Measurements from ENCODE around the gene DEPP1.

The DEPP1 gene

GRCh38 chr10:44955413-44956070 lies 23.1 kb downstream of the DEPP1 start:
- Histone ChIP-seq H3K4me1 (ENCODE audit: control insufficient read depth in 1 of 2, insufficient read depth in 2 of 2, low read length in 2 of 2) (peaks cover 13 to 19% of the 10 kb centered on the region in 2 donors), H3K36me3 (ENCODE audit: control insufficient read depth in 1 of 2, insufficient read depth in 2 of 2, low read length in 2 of 2) (peaks cover 0 to 4% of the 10 kb centered on the region in 2 donors), H3K27me3 (ENCODE audit: low read depth, low read length) (no peaks in the 10 kb centered on the region), H3K9me3 (ENCODE audit: control insufficient read depth in 1 of 2, low read length in 2 of 2) (no peaks in the 10 kb centered on the region), H3K27ac (ENCODE audit: low read length) (no peak overlapping the region), H3K4me3 (ENCODE audit: low read depth in 1 of 2, low read length in 2 of 2) (no peak overlapping the region)

DNA sequence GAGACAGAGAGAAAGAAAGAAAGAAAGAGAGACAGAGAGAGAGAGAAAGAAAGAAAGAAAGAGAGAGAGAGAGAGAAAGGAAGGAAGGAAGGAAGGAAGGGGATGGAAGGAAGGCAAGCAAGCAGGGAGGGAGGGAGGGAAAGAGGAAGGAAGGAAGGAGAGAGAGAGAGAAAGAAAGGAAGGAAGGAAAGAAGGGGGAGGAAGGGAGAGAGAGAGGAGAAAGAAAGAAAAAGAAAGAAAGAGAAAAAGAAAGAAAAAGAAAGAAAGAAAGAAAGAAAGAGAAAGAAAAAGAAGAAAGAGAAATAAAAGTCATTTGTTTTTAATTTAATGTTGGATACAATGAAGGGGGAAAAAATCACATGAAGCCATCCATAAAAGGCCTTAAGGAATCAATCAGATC lies 23.6 kb downstream of the DEPP1 start:
- peaks cover 8 to 16% of the 10 kb centered on the region in 2 donors for H3K4me1 ChIP-seq (ENCODE audit: control insufficient read depth in 1 of 2, insufficient read depth in 2 of 2, low read length in 2 of 2)
- no peaks in the 10 kb centered on the region for H3K9me3 ChIP-seq (ENCODE audit: control insufficient read depth in 1 of 2, low read length in 2 of 2)
- peaks cover 0 to 4% of the 10 kb centered on the region in 2 donors for H3K36me3 ChIP-seq (ENCODE audit: control insufficient read depth in 1 of 2, insufficient read depth in 2 of 2, low read length in 2 of 2)
- no peak overlapping the region for H3K4me3 ChIP-seq (ENCODE audit: low read depth in 1 of 2, low read length in 2 of 2)
- H3K27ac ChIP-seq (ENCODE audit: low read length), result no peak overlapping the region
- H3K27me3 ChIP-seq (ENCODE audit: low read depth, low read length), result no peaks in the 10 kb centered on the region

- H3K4me3 ChIP-seq (ENCODE audit: low read depth in 1 of 2, low read length in 2 of 2), result no peak overlapping the region
- H3K36me3 ChIP-seq (ENCODE audit: control insufficient read depth in 1 of 2, insufficient read depth in 2 of 2, low read length in 2 of 2), result peaks cover 0 to 4% of the 10 kb centered on the region in 2 donors
- no peaks in the 10 kb centered on the region for H3K27me3 ChIP-seq (ENCODE audit: low read depth, low read length)
- H3K27ac ChIP-seq (ENCODE audit: low read length), result no peak overlapping the region
- no peaks in the 10 kb centered on the region for H3K9me3 ChIP-seq (ENCODE audit: control insufficient read depth in 1 of 2, low read length in 2 of 2)
- H3K4me1 ChIP-seq (ENCODE audit: control insufficient read depth in 1 of 2, insufficient read depth in 2 of 2, low read length in 2 of 2), result peaks cover 13 to 16% of the 10 kb centered on the region in 2 donors
Observed at GRCh38 chr10:44954042-44954441, 24.6 kb downstream of the DEPP1 start.

- H3K27me3 ChIP-seq (ENCODE audit: low read depth, low read length), result no peaks in the 10 kb centered on the region
- H3K4me3 ChIP-seq (ENCODE audit: low read depth in 1 of 2, low read length in 2 of 2), result no peak overlapping the region
- H3K36me3 ChIP-seq (ENCODE audit: control insufficient read depth in 1 of 2, insufficient read depth in 2 of 2, low read length in 2 of 2), result peaks cover 0 to 4% of the 10 kb centered on the region in 2 donors
- peaks cover 3 to 12% of the 10 kb centered on the region in 2 donors for H3K4me1 ChIP-seq (ENCODE audit: control insufficient read depth in 1 of 2, insufficient read depth in 2 of 2, low read length in 2 of 2)
- no peaks in the 10 kb centered on the region for H3K9me3 ChIP-seq (ENCODE audit: control insufficient read depth in 1 of 2, low read length in 2 of 2)
- no peak overlapping the region for H3K27ac ChIP-seq (ENCODE audit: low read length)
Observed at GRCh38 chr10:44952779-44953231, 25.8 kb downstream of the DEPP1 start.

DNA sequence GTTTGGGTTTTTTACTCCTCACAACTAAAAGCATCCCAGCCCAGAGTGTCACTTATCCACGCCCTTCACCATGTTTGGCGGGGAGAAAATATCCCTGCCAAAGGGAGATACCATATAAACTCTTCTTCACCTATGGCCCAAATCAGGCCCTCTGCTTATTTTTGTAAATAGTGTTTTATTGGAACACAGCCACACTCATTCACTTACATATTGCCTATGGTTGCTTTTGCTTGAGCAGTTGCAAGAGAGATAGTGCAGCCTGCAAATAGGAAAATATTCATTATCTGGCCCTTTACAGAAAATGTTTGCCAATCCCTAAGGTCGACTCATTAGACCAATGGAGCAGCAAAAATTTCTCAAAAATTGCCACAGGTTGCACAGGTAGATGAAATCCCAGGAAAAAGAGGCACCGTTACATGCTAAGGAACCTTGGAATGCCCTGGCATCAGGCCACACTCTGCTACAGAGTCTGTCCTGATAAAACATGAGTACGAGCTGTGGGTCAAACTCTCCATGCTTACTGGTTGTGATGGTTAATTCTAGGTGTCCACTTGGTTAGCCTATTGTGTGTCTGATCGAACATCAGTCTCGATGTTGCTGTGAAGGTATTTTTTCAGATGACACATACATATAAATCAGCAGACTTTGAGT lies 26.9 kb downstream of the DEPP1 start:
- Histone ChIP-seq H3K4me1 (ENCODE audit: control insufficient read depth in 1 of 2, insufficient read depth in 2 of 2, low read length in 2 of 2) (peaks cover 0 to 6% of the 10 kb centered on the region in 2 donors), H3K9me3 (ENCODE audit: control insufficient read depth in 1 of 2, low read length in 2 of 2) (no peaks in the 10 kb centered on the region), H3K27me3 (ENCODE audit: low read depth, low read length) (no peaks in the 10 kb centered on the region), H3K36me3 (ENCODE audit: control insufficient read depth in 1 of 2, insufficient read depth in 2 of 2, low read length in 2 of 2) (peaks cover 0 to 4% of the 10 kb centered on the region in 2 donors), H3K27ac (ENCODE audit: low read length) (no peak overlapping the region), H3K4me3 (ENCODE audit: low read depth in 1 of 2, low read length in 2 of 2) (no peak overlapping the region)

- H3K4me1 ChIP-seq (ENCODE audit: control insufficient read depth in 1 of 2, insufficient read depth in 2 of 2, low read length in 2 of 2), result peaks cover 0 to 6% of the 10 kb centered on the region in 2 donors
- no peak overlapping the region for H3K27ac ChIP-seq (ENCODE audit: low read length)
- H3K4me3 ChIP-seq (ENCODE audit: low read depth in 1 of 2, low read length in 2 of 2), result no peak overlapping the region
- H3K36me3 ChIP-seq (ENCODE audit: control insufficient read depth in 1 of 2, insufficient read depth in 2 of 2, low read length in 2 of 2), result peaks cover 0 to 2% of the 10 kb centered on the region in 2 donors
- H3K27me3 ChIP-seq (ENCODE audit: low read depth, low read length), result no peaks in the 10 kb centered on the region
- H3K9me3 ChIP-seq (ENCODE audit: control insufficient read depth in 1 of 2, low read length in 2 of 2), result no peaks in the 10 kb centered on the region
Observed at GRCh38 chr10:44950326-44951225, 28.0 kb downstream of the DEPP1 start.

GRCh38 chr10:44949915-44950314 lies 28.7 kb downstream of the DEPP1 start:
- Histone ChIP-seq H3K27ac (ENCODE audit: low read length) (no peak overlapping the region), H3K4me3 (ENCODE audit: low read depth in 1 of 2, low read length in 2 of 2) (no peak overlapping the region), H3K36me3 (ENCODE audit: control insufficient read depth in 1 of 2, insufficient read depth in 2 of 2, low read length in 2 of 2) (no peaks in the 10 kb centered on the region), H3K4me1 (ENCODE audit: control insufficient read depth in 1 of 2, insufficient read depth in 2 of 2, low read length in 2 of 2) (peaks cover 0 to 6% of the 10 kb centered on the region in 2 donors), H3K27me3 (ENCODE audit: low read depth, low read length) (no peaks in the 10 kb centered on the region), H3K9me3 (ENCODE audit: control insufficient read depth in 1 of 2, low read length in 2 of 2) (no peaks in the 10 kb centered on the region)

DNA sequence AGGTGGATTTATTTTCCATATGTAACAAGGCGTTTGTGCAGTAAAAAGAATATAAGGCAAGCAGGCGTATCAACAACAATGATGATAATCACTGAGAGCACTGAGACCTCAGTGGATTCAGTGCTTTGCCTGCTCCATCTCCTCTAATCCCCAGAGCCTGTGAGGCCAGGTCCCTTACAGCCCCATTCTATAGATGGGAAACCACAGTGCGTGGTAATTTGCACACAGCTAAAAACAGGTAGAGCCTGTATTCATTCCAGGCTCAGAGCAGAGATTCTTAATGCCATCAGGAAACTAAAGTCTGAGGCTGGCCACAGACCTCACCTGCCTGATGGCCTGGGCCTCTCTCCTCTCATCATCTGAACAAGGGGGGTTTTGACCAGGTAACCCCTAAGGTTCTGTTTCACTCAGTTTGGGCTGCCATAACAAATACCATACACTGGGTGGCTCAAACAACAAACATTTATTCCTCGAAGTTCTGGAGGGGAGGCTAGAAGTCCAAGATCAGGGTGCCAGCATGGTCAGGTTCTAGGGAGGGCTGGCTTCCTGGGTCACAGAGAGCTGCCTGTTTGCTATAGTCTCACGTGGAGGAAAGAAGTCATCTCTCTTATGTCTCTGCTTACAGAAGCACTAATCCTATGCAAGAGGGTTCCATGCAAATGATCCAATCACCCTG lies 29.3 kb downstream of the DEPP1 start:
- no peak overlapping the region for H3K27ac ChIP-seq (ENCODE audit: low read length)
- no peaks in the 10 kb centered on the region for H3K27me3 ChIP-seq (ENCODE audit: low read depth, low read length)
- H3K4me1 ChIP-seq (ENCODE audit: control insufficient read depth in 1 of 2, insufficient read depth in 2 of 2, low read length in 2 of 2), result peaks cover 0 to 6% of the 10 kb centered on the region in 2 donors
- H3K4me3 ChIP-seq (ENCODE audit: low read depth in 1 of 2, low read length in 2 of 2), result no peak overlapping the region
- H3K9me3 ChIP-seq (ENCODE audit: control insufficient read depth in 1 of 2, low read length in 2 of 2), result peaks cover 2 to 4% of the 10 kb centered on the region in 2 donors
- H3K36me3 ChIP-seq (ENCODE audit: control insufficient read depth in 1 of 2, insufficient read depth in 2 of 2, low read length in 2 of 2), result no peaks in the 10 kb centered on the region

DNA sequence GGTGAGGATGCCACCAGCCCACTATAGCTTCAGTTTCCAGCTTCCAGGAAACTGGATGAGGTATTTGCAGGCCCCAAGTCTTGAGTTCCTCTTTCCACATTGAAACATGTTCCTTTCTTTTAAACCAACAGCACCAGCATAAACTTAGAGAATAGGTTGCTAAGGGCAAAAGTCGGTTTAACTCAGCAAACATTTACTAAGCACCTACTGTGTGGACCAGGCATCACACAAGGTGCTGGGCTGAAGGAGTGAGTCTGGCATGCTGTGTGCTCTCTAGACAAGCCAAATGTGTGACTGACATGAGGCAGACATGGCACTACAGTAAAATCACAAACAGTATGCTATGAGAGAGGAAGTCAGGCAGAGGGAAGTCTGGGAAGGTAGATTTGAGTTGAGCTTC lies 30.0 kb downstream of the DEPP1 start:
- Histone ChIP-seq H3K4me1 (ENCODE audit: control insufficient read depth in 1 of 2, insufficient read depth in 2 of 2, low read length in 2 of 2) (peaks cover 0 to 6% of the 10 kb centered on the region in 2 donors), H3K27ac (ENCODE audit: low read length) (no peak overlapping the region), H3K9me3 (ENCODE audit: control insufficient read depth in 1 of 2, low read length in 2 of 2) (peaks cover 4 to 6% of the 10 kb centered on the region in 2 donors), H3K27me3 (ENCODE audit: low read depth, low read length) (no peaks in the 10 kb centered on the region), H3K36me3 (ENCODE audit: control insufficient read depth in 1 of 2, insufficient read depth in 2 of 2, low read length in 2 of 2) (no peaks in the 10 kb centered on the region), H3K4me3 (ENCODE audit: low read depth in 1 of 2, low read length in 2 of 2) (no peak overlapping the region)

DNA sequence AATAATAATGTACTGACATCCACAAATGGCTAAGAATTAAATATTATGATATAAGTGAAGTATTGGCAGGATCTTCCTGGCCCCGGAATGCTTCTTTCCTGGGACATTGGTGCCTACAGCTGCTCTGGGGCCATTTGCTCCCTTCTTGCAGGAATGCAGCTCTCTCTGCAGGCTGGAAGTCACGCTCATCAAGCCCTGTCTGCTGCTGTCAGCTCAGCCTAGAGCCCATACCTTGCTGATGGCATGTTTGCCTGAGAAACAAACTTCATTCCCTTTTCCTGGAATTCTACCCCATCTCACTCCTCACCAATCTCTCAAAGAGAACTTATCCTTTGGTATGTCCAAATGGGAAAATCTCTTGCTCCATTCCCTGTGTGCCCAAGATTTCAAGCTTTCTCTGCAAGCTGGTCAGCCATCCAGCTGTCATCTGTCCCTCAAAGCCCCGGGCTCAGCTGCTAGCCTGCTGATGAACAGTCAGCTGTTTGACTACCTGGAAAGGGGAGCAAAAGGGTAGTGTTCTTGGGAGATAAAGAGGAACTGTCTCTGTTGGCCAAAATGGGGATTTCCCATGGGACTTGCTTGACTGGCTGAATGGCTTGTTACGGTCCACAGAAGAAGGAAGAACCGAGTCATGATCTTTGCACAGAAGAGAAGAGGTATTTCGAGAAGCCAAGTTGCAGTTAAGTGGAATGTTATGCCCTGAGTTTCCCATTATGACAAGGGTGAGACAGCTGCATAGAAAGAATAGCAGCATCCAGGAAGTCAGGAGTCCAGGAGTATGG lies 31.0 kb downstream of the DEPP1 start:
- no peaks in the 10 kb centered on the region for H3K27me3 ChIP-seq (ENCODE audit: low read depth, low read length)
- peaks cover 0 to 6% of the 10 kb centered on the region in 2 donors for H3K4me1 ChIP-seq (ENCODE audit: control insufficient read depth in 1 of 2, insufficient read depth in 2 of 2, low read length in 2 of 2)
- H3K36me3 ChIP-seq (ENCODE audit: control insufficient read depth in 1 of 2, insufficient read depth in 2 of 2, low read length in 2 of 2), result no peaks in the 10 kb centered on the region
- no peak overlapping the region for H3K4me3 ChIP-seq (ENCODE audit: low read depth in 1 of 2, low read length in 2 of 2)
- H3K9me3 ChIP-seq (ENCODE audit: control insufficient read depth in 1 of 2, low read length in 2 of 2), result peaks cover 4 to 6% of the 10 kb centered on the region in 2 donors
- H3K27ac ChIP-seq (ENCODE audit: low read length), result no peak overlapping the region

Measured in muscle layer of duodenum (tissue), 2 donors.